GM06990 (cell line): ENCODE measurements around the gene CDK2AP2.

Experiments used
- DNase-seq: peaks from one replicate; pipeline ENCODE4 v3.0.0-alpha.2; 2011; ENCODE audit not compliant: insufficient read length; ENCODE audit errors: extremely low read depth
- H3K27me3 ChIP-seq: replicated peaks from 2 replicates; pipeline ENCODE4 v1.6.0; 2011; ENCODE audit warnings: low read length; ENCODE audit not compliant: control insufficient read depth, insufficient read depth
- H3K36me3 ChIP-seq: 2 replicates; pipeline ENCODE4 v1.5.1; 2011; ENCODE audit warnings: low read length; ENCODE audit not compliant: control insufficient read depth, insufficient read depth
- H3K4me3 ChIP-seq: replicated peaks from 2 replicates; pipeline ENCODE4 v1.5.1; 2011; ENCODE audit warnings: low read depth, mild to moderate bottlenecking, control low read depth, low read length
- TF ChIP-seq, protein P1 (sequence below): IDR thresholded peaks from 2 replicates; pipeline ENCODE4 v1.5.1; 2011; ENCODE audit warnings: low read length, control low read depth, mild to moderate bottlenecking, inconsistent platforms; ENCODE audit not compliant: insufficient read depth, poor library complexity, severe bottlenecking

Gene CDK2AP2

GRCh38 chr11:67545280-67545679 lies 37.3 kb upstream of the CDK2AP2 start:
- H3K4me3 ChIP-seq: no peak overlapping the region
- TF ChIP-seq, protein P1, sequence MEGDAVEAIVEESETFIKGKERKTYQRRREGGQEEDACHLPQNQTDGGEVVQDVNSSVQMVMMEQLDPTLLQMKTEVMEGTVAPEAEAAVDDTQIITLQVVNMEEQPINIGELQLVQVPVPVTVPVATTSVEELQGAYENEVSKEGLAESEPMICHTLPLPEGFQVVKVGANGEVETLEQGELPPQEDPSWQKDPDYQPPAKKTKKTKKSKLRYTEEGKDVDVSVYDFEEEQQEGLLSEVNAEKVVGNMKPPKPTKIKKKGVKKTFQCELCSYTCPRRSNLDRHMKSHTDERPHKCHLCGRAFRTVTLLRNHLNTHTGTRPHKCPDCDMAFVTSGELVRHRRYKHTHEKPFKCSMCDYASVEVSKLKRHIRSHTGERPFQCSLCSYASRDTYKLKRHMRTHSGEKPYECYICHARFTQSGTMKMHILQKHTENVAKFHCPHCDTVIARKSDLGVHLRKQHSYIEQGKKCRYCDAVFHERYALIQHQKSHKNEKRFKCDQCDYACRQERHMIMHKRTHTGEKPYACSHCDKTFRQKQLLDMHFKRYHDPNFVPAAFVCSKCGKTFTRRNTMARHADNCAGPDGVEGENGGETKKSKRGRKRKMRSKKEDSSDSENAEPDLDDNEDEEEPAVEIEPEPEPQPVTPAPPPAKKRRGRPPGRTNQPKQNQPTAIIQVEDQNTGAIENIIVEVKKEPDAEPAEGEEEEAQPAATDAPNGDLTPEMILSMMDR: no peak
- H3K36me3 ChIP-seq: no peaks in the 10 kb centered on the region
- peaks cover 1% of the 10 kb centered on the region; the same call in 1 of the 2 replicates for H3K27me3 ChIP-seq
- no peak for DNase-seq

DNA sequence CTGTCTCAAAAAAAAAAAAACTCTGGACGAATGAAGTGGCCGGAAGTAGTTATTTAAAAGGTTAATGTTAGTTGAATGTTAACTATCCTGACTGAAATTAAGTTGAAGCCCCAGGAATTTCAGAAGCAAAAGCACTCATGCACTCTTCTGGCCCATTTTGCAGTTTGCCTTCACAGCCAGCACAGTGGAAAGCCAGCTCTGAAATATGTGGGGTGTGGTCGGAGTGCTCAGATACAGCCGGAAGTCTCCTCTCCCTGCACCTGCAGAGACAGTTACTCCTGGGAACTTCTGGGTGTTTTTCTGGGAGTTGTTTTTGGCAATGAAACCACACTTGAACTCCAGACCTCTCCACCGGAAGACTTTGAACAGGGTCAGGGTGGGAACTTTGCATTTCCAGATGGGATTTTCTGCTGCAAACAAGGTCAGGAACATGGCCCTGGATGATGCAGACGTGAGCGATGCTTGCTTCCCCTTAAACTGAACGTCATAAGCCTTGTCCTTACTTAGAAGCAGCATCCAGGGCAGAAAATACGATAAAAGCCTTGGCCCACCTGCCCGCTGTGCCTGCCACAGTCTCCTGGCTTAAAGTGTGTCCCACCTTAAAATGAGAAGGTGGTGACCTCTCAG lies 36.8 kb upstream of the CDK2AP2 start:
- no peak for DNase-seq
- Histone ChIP-seq H3K4me3 (no peak overlapping the region), H3K36me3 (no peaks in the 10 kb centered on the region), H3K27me3 (peaks cover 1% of the 10 kb centered on the region; the same call in 1 of the 2 replicates)
- TF ChIP-seq, protein P1: no peak

DNA sequence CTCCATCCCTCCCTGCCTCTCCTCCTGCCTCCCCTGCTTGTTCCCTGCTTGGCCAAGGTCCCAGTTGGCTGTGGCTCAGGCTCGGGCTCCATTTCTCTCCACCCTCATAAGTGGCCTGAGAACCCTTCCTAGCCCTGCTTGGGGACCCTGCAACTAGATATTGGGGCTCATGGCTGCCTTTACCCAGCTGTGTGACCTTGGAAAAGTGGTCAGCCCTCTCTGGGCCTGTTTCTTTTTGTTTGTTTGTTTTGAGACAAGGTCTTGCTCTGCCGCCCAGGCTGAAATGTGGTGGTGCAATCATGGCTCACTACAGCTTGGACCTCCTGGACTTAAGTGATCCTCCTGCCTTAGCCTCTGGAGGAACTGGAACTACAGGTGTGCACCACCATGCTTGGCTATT lies 35.6 kb upstream of the CDK2AP2 start:
- DNase-seq: no peak
- Histone ChIP-seq H3K4me3 (no peak overlapping the region), H3K27me3 (peaks cover 1% of the 10 kb centered on the region; the same call in 1 of the 2 replicates), H3K36me3 (no peaks in the 10 kb centered on the region)
- TF ChIP-seq, protein P1: no peak

DNA sequence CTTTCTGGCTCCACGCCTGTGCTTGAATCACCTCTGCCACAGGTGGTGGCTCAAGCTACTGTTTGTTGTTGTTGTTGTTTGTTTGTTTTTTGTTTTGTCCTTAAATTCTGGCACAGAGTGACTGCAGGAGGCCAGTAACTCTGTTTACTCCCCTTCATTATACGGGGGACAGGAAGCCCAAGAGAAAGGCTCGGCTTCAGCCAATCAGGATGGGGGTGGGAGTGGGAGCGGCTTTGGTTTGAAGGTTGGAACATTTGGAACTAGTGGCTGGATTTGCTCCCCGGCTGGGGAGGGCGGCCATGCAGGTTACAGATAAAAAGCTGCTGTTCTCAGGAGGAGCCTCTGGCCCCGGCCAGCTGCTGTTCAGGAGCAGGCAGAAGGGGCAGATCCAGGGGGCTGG lies 35.0 kb upstream of the CDK2AP2 start:
- TF ChIP-seq, protein P1: no peak
- Histone ChIP-seq H3K27me3 (peaks cover 1% of the 10 kb centered on the region; the same call in 1 of the 2 replicates), H3K36me3 (no peaks in the 10 kb centered on the region), H3K4me3 (no peak overlapping the region)
- no peak for DNase-seq

GRCh38 chr11:67542169-67542568 lies 34.2 kb upstream of the CDK2AP2 start:
- Histone ChIP-seq H3K27me3 (peaks cover 1% of the 10 kb centered on the region; the same call in 1 of the 2 replicates), H3K4me3 (no peak overlapping the region), H3K36me3 (no peaks in the 10 kb centered on the region)
- DNase-seq: no peak
- TF ChIP-seq, protein P1: no peak

- no peak overlapping the region for H3K4me3 ChIP-seq
- TF ChIP-seq, protein P1: no peak
- no peaks in the 10 kb centered on the region for H3K27me3 ChIP-seq
- DNase-seq: no peak
- H3K36me3 ChIP-seq: no peaks in the 10 kb centered on the region
These were observed 33.2 kb upstream of the CDK2AP2 start for GRCh38 chr11:67541198-67541597.
